BLaER1 (cell line): ENCODE data around the gene LPCAT3.
"Not testable (repeated sequence)": the region's sequence is repeated elsewhere in the genome, so short reads cannot be mapped to it uniquely, and the experiment has no call there.

Experiments used
- H3K27ac ChIP-seq: shearing (Covaris generic); formaldehyde crosslinking; 2 replicates; pipeline ENCODE4 v1.8.1; 2022
- H3K27me3 ChIP-seq: shearing (Covaris generic); formaldehyde crosslinking; 2 replicates; pipeline ENCODE4 v1.8.1; 2022
- H3K36me3 ChIP-seq: shearing (Covaris generic); formaldehyde crosslinking; 2 replicates; pipeline ENCODE4 v1.8.1; 2022
- H3K4me1 ChIP-seq: shearing (Covaris generic); formaldehyde crosslinking; 2 replicates; pipeline ENCODE4 v1.8.1; 2022
- H3K4me2 ChIP-seq: shearing (Covaris generic); formaldehyde crosslinking; 2 replicates; pipeline ENCODE4 v1.8.1; 2022
- H3K4me3 ChIP-seq: shearing (Covaris generic); formaldehyde crosslinking; 2 replicates; pipeline ENCODE4 v1.8.1; 2022
- H3K9ac ChIP-seq: shearing (Covaris generic); formaldehyde crosslinking; 2 replicates; pipeline ENCODE4 v1.8.1; 2022
- H3K9me3 ChIP-seq: shearing (Covaris generic); formaldehyde crosslinking; 2 replicates; pipeline ENCODE4 v1.8.1; 2022
- H4K20me1 ChIP-seq: shearing (Covaris generic); formaldehyde crosslinking; 2 replicates; pipeline ENCODE4 v1.8.1; 2022
- Cebpa-rat ChIP-seq: shearing (Covaris generic); IDR thresholded peaks from 2 replicates; pipeline ENCODE4 v1.8.1; 2022

LPCAT3 gene

GRCh38 chr12:7017870-7018349 is 366 bp downstream of the LPCAT3 start:
- Histone ChIP-seq H3K27me3 (no peaks in the 10 kb centered on the region), H3K4me3 (peak overlapping the region; percentile 77), H4K20me1 (peaks cover 38% of the 10 kb centered on the region), H3K9ac (peak overlapping the region; percentile 84), H3K27ac (peak overlapping the region; percentile 84), H3K4me1 (peaks cover 40% of the 10 kb centered on the region), H3K36me3 (peaks cover 28% of the 10 kb centered on the region), H3K4me2 (peak overlapping the region; percentile 94), H3K9me3 (no peaks in the 10 kb centered on the region)
- no peak for TF ChIP-seq Cebpa-rat

DNA sequence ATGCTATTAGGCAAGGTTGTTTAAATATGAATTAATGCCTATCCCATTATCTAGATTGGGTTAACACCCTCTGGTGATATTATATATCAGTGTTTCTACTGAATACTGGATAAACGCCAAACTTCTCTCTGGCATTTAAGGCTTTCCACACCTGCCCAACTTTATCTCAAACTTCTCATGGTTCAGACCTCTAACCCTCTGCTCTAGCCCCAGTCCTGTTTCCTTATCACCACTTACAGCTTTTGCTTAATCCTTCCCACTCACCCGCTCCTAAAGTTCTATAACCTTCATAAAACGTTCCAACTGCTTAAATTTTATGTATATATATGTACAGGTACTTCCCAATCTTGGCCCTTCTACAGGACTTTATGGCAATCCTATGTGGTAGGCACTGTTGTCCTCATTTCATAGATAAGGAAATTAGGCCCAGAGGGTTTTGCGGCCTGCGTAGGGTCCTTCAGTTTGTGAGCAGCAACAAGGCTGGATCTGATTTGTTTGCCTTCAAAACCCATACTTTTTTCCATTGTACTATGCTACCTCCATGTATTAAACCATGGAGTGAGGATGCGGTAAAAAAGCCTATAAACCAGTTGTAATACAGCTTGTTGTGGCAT is 1.2 kb downstream of the LPCAT3 start:
- H3K27ac ChIP-seq, result no peak overlapping the region
- peak overlapping the region; percentile 84; the same call in 1 of the 2 replicates for H3K9ac ChIP-seq
- H3K36me3 ChIP-seq, result peaks cover 36% of the 10 kb centered on the region
- peaks cover 40% of the 10 kb centered on the region for H3K4me1 ChIP-seq
- H3K4me3 ChIP-seq, result peak overlapping the region; percentile 77
- no peaks in the 10 kb centered on the region for H3K9me3 ChIP-seq
- no peak for TF ChIP-seq Cebpa-rat
- H4K20me1 ChIP-seq, result peaks cover 42% of the 10 kb centered on the region
- H3K27me3 ChIP-seq, result no peaks in the 10 kb centered on the region
- H3K4me2 ChIP-seq, result peak overlapping the region; percentile 94

DNA sequence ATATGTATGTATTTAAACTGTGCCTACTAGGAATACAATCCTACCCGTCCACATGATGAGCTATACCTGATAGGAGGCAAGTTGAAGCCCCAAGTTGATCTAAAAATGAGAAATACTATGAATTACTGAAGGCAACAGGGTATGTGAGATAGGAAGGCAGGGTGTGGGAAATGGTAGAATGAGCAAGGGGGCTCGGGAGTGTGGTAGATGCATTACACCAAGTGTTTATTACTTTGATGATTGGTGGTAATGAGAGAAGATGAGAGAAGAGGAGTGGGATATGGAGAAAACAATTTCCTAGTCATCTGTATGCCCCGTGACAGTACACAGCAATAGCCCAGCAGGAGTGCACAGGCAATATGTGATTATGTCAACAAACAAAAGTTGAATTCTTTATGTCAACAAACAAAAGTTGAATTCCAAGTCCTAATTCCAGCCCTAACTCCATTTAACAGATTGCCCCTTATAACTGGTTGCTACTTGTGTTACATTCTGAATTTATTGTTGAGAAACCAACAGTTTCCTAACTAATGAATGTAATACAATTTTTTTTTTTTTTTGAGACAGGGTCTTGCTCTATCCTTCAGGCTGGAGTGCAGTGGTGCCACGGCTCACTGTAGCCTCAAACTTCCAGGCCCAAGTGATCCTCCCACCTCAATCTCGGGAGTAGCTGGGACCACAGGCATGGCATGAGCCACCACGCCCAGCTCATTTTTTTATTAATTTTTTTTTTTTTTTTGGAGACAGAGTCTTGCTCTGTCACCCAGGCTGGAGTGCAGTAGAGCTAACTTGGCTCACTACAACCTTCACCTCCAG is 2.5 kb downstream of the LPCAT3 start:
- Histone ChIP-seq H3K27ac (no peak overlapping the region), H3K9me3 (no peaks in the 10 kb centered on the region), H3K27me3 (no peaks in the 10 kb centered on the region), H3K4me3 (no peak overlapping the region), H3K9ac (no peak overlapping the region), H3K36me3 (peaks cover 49% of the 10 kb centered on the region), H4K20me1 (peaks cover 48% of the 10 kb centered on the region), H3K4me2 (peak overlapping the region; percentile 94), H3K4me1 (peaks cover 40% of the 10 kb centered on the region)
- no peak for TF ChIP-seq Cebpa-rat

DNA sequence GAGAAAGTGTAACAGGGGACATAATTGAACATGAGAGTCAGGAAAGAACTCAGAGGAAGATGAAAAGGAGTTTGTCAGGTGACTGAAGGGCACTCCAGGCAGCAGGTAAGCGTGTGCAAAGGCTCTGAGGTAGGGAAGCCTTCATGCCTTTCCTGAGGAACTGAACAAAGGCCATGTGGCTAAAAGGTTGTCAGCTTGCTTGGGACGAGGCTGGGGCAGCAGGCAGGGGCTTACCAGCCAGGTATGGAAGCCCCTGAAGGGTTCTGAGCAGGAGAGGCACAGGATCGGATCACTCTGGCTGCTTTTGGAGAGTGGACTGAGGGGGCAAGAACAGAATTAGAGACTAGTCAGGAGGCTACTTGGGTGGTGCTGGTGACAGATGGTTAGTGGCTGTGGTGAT is 5.2 kb downstream of the LPCAT3 start:
- Histone ChIP-seq H3K4me1 (peaks cover 33% of the 10 kb centered on the region), H3K27me3 (no peaks in the 10 kb centered on the region), H4K20me1 (peaks cover 57% of the 10 kb centered on the region), H3K36me3 (peaks cover 73% of the 10 kb centered on the region), H3K9me3 (no peaks in the 10 kb centered on the region), H3K4me3 (no peak overlapping the region), H3K4me2 (no peak overlapping the region), H3K27ac (no peak overlapping the region), H3K9ac (no peak overlapping the region)
- no peak for TF ChIP-seq Cebpa-rat

GRCh38 chr12:7012024-7012607 is 6.2 kb downstream of the LPCAT3 start:
- Histone ChIP-seq H3K27ac (no peak overlapping the region), H3K4me2 (no peak overlapping the region), H3K4me3 (no peak overlapping the region), H3K9ac (no peak overlapping the region), H3K36me3 (peaks cover 83% of the 10 kb centered on the region), H3K9me3 (no peaks in the 10 kb centered on the region), H3K27me3 (no peaks in the 10 kb centered on the region), H4K20me1 (peaks cover 53% of the 10 kb centered on the region), H3K4me1 (peaks cover 30% of the 10 kb centered on the region)
- no peak for TF ChIP-seq Cebpa-rat

DNA sequence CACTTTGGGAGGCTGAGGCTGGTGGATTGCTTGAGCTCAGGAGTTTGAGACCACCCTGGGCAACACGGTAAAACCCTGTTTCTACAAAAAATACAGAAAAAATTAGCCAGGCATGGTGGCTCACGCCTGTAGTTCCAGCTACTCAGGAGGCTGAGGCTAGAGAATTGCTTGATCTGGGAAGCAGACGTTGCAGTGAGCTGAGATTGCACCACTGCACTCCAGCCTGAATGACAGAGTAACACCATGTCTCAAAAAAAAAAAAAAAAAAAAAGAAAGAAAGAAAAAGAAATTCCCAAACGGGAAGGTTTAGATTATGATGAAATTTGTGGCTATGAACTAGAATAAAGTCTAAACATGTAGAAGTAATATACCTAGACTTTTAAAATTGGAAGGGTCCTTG is 6.9 kb downstream of the LPCAT3 start:
- H3K27me3 ChIP-seq, H3K9ac ChIP-seq, H3K4me3 ChIP-seq, H3K4me2 ChIP-seq, H3K9me3 ChIP-seq, H3K27ac ChIP-seq: not testable (repeated sequence)
- H3K36me3 ChIP-seq, result peaks cover 91% of the 10 kb centered on the region
- H4K20me1 ChIP-seq, result peaks cover 50% of the 10 kb centered on the region
- H3K4me1 ChIP-seq, result peaks cover 23% of the 10 kb centered on the region

- Histone ChIP-seq H3K27ac (no peak overlapping the region), H3K27me3 (no peaks in the 10 kb centered on the region), H3K4me3 (no peak overlapping the region), H4K20me1 (peaks cover 33% of the 10 kb centered on the region), H3K4me2 (no peak overlapping the region), H3K36me3 (peaks cover 95% of the 10 kb centered on the region), H3K9ac (no peak overlapping the region), H3K4me1 (peaks cover 9% of the 10 kb centered on the region), H3K9me3 (no peaks in the 10 kb centered on the region)
- no peak for TF ChIP-seq Cebpa-rat
These were observed 8.8 kb downstream of the LPCAT3 start for GRCh38 chr12:7009512-7009911.

GRCh38 chr12:7008864-7009263 is 9.4 kb downstream of the LPCAT3 start:
- Histone ChIP-seq H3K36me3 (peaks cover 94% of the 10 kb centered on the region), H3K4me3 (no peak overlapping the region), H3K27me3 (no peaks in the 10 kb centered on the region), H3K27ac (no peak overlapping the region), H3K4me2 (no peak overlapping the region), H3K9me3 (no peaks in the 10 kb centered on the region), H3K4me1 (peaks cover 9% of the 10 kb centered on the region), H3K9ac (no peak overlapping the region), H4K20me1 (peaks cover 27% of the 10 kb centered on the region)
- no peak for TF ChIP-seq Cebpa-rat

DNA sequence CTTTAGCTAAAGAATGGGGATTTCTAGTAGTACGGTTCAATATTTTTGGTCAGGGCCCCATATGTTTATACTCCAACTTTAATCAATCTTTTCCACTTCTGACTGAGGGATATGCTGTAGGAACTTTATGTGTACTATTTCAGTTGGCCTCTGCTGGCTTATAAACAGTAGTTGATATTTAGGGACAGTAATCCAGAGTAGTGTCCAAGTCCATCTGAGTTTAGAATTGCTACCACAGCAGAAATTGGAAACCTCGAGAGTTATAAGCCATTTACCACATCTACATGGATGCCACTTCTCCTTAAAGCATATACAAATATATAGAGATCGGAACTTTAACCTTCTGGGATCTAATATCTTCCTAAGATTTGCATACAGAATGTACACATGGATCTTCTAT is 11.6 kb downstream of the LPCAT3 start:
- Histone ChIP-seq H3K9ac (no peak overlapping the region), H4K20me1 (peaks cover 23% of the 10 kb centered on the region), H3K27ac (no peak overlapping the region), H3K4me1 (peaks cover 9% of the 10 kb centered on the region), H3K4me2 (no peak overlapping the region), H3K4me3 (no peak overlapping the region), H3K27me3 (no peaks in the 10 kb centered on the region), H3K9me3 (no peaks in the 10 kb centered on the region), H3K36me3 (peaks cover 79% of the 10 kb centered on the region)
- TF ChIP-seq Cebpa-rat, result no peak

DNA sequence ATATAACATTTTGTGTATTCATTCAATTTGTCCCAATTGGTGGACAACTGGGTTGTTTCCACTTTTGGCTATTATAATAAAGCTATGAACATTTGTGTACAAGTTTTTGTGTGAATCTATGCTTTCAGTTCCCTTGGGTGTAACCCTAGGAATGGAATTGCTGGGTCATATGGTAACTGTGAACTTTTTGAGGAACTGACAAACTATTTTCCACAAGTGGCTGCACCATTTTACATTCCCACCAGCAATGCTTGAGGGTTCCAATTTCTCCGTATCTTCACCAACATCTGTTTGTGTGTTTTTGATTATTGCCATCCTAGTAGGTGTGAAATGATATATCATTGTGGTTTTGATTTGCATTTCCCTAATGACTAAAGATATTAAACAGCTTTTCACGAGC is 13.0 kb downstream of the LPCAT3 start:
- H3K4me3 ChIP-seq, result no peak overlapping the region
- no peak overlapping the region for H3K9ac ChIP-seq
- peaks cover 9% of the 10 kb centered on the region for H3K4me1 ChIP-seq
- H3K9me3 ChIP-seq, result no peaks in the 10 kb centered on the region
- no peaks in the 10 kb centered on the region for H3K27me3 ChIP-seq
- TF ChIP-seq Cebpa-rat, result no peak
- peaks cover 74% of the 10 kb centered on the region for H3K36me3 ChIP-seq
- H3K27ac ChIP-seq, result no peak overlapping the region
- no peak overlapping the region for H3K4me2 ChIP-seq
- H4K20me1 ChIP-seq, result peaks cover 15% of the 10 kb centered on the region
